ENCODE data around the gene GPX3.

GPX3 gene

DNA sequence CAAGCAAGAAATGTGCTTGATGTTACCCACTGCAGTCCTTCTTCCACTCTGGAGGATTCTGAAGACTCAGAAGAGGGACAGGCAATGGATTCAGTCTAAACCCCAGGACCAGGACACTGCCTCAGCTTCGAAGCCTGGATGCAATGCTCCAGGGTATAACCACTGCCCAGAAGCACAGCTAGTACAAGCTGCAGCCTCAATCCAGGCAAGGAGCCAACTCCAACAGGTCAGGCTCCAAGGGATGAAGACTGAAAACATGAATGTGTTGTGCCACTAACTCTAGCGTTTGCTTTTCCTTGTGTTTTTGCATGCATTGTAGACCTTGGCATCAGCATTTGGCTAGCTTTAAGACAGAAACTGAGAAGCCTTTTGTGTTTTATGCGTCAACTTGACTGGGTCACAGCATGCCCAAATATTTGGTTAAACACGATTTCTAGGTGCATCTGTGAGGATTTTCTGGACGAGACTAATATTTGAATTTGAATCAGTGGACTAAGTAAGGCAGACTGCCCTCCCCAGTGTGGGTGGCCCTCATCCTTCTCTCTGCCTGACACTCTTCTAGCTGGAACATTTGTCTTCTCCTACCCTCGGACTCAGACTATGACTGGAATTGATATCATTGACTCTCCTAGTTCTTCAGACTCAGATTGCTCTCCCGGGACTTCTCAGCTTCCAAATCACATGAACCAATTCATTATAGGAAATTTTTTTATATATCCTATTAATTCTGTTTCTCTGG is 20.5 kb upstream of the GPX3 start:
- TF ChIP-seq, protein P1, sequence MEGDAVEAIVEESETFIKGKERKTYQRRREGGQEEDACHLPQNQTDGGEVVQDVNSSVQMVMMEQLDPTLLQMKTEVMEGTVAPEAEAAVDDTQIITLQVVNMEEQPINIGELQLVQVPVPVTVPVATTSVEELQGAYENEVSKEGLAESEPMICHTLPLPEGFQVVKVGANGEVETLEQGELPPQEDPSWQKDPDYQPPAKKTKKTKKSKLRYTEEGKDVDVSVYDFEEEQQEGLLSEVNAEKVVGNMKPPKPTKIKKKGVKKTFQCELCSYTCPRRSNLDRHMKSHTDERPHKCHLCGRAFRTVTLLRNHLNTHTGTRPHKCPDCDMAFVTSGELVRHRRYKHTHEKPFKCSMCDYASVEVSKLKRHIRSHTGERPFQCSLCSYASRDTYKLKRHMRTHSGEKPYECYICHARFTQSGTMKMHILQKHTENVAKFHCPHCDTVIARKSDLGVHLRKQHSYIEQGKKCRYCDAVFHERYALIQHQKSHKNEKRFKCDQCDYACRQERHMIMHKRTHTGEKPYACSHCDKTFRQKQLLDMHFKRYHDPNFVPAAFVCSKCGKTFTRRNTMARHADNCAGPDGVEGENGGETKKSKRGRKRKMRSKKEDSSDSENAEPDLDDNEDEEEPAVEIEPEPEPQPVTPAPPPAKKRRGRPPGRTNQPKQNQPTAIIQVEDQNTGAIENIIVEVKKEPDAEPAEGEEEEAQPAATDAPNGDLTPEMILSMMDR (IDR thresholded peaks at IDR 0.05) = no peak

DNA sequence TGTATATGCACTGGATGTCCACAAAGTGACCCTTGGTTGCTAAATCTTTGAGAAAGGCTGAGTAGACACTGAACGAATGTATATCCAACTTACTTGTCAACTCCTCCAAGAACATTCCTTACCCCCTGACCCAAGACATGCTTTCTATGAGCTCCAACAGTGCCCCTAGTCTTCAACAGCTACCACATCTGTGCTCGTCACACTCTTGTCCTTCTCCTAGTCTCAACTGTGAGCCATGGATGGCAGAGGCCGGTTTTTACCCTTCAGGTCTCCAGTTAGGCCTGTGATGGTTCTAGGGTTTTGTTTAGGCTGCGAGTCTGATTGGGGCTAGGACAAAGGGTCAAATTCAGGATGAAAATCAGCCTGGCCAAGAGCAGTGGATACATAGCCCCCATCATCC is 19.0 kb upstream of the GPX3 start:
- TF ChIP-seq, protein P1 (IDR thresholded peaks at IDR 0.05) = no peak

DNA sequence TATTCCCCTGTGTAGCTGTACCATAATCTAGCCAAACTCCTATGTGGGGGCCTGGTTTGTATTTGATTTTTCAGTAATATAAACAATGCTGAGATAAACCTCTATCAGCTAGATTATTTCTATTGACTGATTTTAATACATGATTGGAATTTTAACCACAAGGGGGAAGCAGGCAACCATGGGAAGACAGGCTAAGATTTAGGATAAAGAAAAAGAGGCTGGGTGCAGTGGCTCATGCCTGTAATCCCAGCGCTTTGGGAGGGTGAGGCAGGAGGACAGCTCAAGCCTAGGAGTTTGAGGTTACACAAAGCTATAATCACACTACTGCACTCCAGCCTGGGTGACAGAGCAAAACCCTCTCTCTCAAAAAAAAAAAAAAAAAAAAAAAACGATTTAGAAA is 18.1 kb upstream of the GPX3 start:
- TF ChIP-seq, protein P1 (IDR thresholded peaks at IDR 0.05) = peak; percentile 44

DNA sequence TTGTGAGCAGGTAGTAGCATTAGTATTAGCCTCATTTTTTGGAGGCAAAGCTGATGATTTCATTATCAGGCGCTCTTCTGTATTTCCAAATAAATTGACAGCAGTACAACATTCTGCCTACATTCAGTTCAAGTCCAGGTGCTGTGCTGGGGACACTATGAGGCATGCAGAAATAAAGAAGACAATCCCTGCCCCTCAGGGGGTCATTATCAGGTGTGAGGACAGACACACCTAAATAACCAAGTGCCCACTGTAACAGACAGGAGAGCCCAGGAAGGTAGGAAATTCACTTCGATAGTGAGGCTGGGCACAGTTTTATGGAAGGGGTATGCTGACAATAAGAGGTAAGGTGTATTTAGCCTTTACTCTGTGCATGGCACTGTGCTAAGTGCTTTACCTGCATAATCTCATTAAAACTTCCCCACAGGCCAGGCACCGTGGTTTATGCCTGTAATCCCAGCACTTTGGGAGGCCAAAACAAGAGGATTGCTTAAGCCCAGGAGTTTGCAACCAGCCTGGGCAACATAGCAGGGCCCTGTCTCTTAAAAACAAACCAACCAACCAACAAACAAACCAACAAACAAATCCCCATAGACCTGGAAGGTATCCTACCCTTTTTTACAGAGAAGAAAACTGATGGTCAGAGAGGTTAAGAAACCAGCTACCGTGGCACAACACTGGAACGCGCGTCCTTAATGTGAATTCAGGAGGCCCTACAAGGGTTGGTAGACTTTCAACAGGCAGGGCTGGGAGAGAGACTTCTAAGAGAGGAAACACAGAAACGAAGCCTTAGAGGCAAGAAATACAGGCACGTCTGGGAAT is 17.5 kb upstream of the GPX3 start:
- TF ChIP-seq, protein P1 (IDR thresholded peaks at IDR 0.05) = no peak

DNA sequence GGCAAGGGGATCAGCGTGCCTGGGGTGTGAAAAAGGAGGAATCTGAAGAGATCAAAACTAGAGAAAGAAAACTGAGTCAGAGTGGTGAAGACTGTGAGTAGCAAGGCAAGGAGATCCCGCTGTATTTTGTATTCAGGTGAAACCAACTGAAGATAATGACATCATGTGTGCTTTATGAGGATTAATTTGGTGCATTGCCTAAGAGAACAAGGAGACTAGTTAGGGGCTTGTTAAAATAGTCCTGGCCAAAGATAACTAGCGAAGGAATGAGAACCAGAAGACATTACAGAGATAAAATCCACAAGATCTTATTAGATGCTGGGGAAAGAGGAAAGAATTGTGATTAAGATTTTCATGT is 16.9 kb upstream of the GPX3 start:
- TF ChIP-seq, protein P1 (IDR thresholded peaks at IDR 0.05) = no peak

DNA sequence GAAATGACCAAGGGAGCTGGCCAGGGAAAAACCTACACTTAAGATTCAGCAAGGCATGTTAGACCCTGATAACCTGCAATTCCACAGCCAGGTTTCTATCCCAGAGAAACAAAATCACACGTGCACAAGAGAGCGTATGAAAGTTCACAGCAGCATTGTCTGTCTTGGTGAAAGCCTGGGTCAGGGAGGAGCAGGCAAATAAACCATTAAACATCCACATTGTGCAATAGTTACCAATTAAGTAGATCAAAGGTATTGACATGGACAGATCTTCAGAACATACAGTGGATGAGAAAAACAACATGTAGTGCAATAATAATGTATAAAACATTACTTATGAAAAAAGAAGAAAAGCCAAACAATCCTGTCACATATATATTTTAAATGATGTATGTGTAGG is 15.9 kb upstream of the GPX3 start:
- TF ChIP-seq, protein P1 (IDR thresholded peaks at IDR 0.05) = no peak

DNA sequence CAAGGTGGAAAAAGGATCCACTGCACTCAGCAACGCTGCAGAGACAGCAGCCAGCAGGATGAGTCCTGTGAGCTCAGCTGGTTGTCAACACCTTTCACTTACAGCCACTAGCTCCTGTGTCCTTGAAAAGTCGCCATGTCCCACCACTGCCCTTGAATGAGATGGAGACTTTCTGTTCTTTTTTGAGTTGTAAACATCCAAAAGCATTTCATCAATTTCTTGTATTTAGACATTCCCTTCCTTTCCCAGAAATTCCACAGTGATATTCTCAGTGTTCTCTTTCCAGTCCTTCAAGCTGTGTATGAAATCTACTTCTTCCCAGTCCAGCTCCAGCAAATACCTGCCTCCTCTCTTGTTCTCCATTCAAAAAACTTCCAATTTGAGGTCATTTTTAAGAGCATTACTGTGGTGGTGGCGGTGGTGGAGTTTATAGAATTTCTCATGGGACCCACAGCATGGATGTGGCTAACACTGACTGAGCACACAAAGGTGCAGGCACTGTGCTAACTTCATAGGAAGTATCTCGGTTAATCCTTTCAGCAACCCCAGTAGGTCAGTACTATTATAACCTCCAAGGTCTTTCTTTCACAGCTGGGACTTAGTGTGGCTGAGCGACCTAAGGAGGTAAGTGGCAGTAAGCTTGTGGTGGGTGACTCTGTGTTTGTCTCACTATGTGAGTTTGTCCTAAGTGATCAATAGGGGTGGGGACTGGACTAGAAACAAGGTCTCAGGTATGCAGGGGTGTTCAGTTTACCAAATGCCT is 15.0 kb upstream of the GPX3 start:
- TF ChIP-seq, protein P1 (IDR thresholded peaks at IDR 0.05) = no peak
